Forelimb muscle (tissue), 1 donor: ENCODE results near the gene ZNF471. TPM values are rescaled to one million over a fixed set of nuclear protein-coding genes. Genes with fewer than 3 reads are reported as not detected.

Experiments used
- DNase-seq: peaks from one replicate; pipeline ENCODE4 v3.0.0-alpha.2; 2013; ENCODE audit warnings: low read depth
- polyA plus RNA-seq: library from polyadenylated mRNA; unstranded; fragments of 120-200 nt; gene quantifications from one replicate; pipeline ENCODE4 v1.2.1, GENCODE V29; 2013; ENCODE audit not compliant: insufficient read length

The ZNF471 gene
- polyA plus RNA-seq, 1 donor = 16.0 TPM

GRCh38 chr19:56573914-56574313 lies 66.3 kb downstream of the ZNF471 start:
- no peak for DNase-seq

GRCh38 chr19:56577719-56578602 lies 70.3 kb downstream of the ZNF471 start:
- no peak for DNase-seq

Other genes starting within 250 kb of the ZNF471 start
- 1.8 TPM for gene EDDM13, start 235.1 kb upstream of the ZNF471 start, polyA plus RNA-seq
- 6.0 TPM for gene ZSCAN5A, start 193.0 kb upstream of the ZNF471 start, polyA plus RNA-seq
- 6.9 TPM for gene ZNF582, start 114.3 kb upstream of the ZNF471 start, polyA plus RNA-seq
- 6.2 TPM for gene ZNF583, start 103.5 kb upstream of the ZNF471 start, polyA plus RNA-seq
- gene ZNF667, start 30.5 kb upstream of the ZNF471 start, polyA plus RNA-seq = 11.3 TPM
- gene ZFP28, start 31.1 kb downstream of the ZNF471 start, polyA plus RNA-seq = 11.1 TPM
- 4.6 TPM for gene ZNF470, start 59.6 kb downstream of the ZNF471 start, polyA plus RNA-seq
- 6.9 TPM for gene ZNF71, start 87.4 kb downstream of the ZNF471 start, polyA plus RNA-seq
- 1.7 TPM for gene SMIM17, start 135.3 kb downstream of the ZNF471 start, polyA plus RNA-seq
- 1.9 TPM for gene ZNF835, start 163.9 kb downstream of the ZNF471 start, polyA plus RNA-seq